NAMALWA (cell line): ENCODE data around the gene PTPRN2.

ENCODE experiments used
- DNase-seq: peaks from one replicate; pipeline ENCODE4 v3.0.0-alpha.2; 2015; ENCODE audit warnings: low spot score

PTPRN2 gene

DNA sequence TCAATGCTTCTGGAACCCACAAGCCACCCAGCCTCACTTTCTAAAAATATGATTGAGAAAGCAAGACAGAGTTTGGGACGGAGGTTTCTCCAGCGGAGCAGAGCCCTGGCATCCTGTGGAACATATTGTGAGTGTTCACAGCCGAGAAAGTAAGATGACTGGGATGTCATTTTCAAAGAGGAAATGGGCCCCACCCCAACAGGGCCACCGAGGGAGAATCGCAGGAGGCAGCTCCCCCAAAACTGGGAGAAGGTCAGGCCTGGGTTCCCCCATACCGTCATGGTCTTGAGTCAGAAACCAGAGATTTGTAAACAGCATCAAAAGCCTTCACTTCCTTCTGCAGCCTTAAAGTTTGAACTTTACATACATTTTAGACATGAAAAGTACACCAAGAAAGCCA is 560.0 kb downstream of the PTPRN2 start:
- DNase-seq: no peak

GRCh38 chr7:158026636-158027265 is 560.9 kb downstream of the PTPRN2 start:
- no peak for DNase-seq

GRCh38 chr7:158025686-158026600 is 561.7 kb downstream of the PTPRN2 start:
- no peak for DNase-seq

DNA sequence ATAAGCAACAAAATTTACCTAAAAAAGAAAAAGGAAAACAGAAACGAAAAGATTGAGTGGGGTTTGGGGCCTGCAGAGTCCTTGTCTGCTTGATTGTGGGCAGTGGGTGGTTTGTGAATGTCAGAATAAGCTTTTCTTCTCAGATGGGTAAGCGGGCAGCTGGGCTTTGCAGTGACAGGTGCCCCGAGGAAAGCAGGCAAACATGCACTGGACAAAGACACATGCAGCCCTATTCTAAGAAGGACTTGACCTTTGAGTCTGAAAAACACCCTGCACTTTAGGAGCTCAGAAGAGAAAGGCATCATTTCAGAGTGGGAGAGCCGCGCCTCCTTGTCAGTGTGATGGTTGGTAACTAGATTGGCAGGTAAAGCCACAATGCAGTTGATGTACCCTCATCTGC is 562.7 kb downstream of the PTPRN2 start:
- no peak for DNase-seq

GRCh38 chr7:158024351-158024715 is 563.3 kb downstream of the PTPRN2 start:
- DNase-seq: no peak

- DNase-seq: no peak
Observed at GRCh38 chr7:158023681-158024350, 563.8 kb downstream of the PTPRN2 start.

DNA sequence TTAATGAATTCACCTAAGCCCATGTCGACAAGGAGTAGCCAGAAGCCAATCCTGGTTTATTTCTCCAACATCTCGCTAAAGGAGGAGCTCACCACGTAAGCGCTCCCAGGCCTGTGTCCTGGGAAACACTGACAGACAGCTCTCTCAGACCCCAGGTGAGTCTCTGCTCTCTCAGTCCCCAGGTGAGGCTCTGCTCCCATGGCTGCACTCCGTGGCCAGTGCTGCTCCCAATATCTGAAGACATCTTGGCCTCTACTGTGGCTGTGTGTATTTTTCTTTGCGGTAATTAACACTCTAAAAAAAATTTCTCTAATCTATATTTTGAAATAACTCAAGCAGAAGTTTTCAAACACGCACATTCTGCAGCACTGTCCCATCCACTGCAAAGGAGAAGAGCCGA is 564.5 kb downstream of the PTPRN2 start:
- no peak for DNase-seq

GRCh38 chr7:158022601-158023000 is 565.0 kb downstream of the PTPRN2 start:
- no peak for DNase-seq

GRCh38 chr7:158021836-158022235 is 565.8 kb downstream of the PTPRN2 start:
- no peak for DNase-seq

DNA sequence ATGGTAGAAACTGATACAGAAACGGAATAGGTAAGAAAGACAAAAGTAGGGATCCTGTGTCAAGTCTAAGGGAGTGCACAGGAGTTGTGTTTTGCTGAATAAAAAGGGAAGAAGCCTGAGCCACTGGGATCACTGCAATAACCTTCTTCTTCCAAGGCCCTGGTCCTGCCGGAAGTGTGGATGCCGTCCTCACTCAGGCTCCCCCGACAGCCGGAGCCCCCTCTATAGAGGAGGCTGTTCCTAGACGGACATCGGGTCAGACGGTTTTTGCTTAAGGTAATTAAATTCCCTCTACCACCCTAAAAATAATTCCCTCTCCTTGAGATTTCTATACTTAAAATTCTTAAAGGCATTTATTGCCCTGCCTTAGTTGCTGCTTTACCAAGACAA is 566.9 kb downstream of the PTPRN2 start:
- no peak for DNase-seq

DNA sequence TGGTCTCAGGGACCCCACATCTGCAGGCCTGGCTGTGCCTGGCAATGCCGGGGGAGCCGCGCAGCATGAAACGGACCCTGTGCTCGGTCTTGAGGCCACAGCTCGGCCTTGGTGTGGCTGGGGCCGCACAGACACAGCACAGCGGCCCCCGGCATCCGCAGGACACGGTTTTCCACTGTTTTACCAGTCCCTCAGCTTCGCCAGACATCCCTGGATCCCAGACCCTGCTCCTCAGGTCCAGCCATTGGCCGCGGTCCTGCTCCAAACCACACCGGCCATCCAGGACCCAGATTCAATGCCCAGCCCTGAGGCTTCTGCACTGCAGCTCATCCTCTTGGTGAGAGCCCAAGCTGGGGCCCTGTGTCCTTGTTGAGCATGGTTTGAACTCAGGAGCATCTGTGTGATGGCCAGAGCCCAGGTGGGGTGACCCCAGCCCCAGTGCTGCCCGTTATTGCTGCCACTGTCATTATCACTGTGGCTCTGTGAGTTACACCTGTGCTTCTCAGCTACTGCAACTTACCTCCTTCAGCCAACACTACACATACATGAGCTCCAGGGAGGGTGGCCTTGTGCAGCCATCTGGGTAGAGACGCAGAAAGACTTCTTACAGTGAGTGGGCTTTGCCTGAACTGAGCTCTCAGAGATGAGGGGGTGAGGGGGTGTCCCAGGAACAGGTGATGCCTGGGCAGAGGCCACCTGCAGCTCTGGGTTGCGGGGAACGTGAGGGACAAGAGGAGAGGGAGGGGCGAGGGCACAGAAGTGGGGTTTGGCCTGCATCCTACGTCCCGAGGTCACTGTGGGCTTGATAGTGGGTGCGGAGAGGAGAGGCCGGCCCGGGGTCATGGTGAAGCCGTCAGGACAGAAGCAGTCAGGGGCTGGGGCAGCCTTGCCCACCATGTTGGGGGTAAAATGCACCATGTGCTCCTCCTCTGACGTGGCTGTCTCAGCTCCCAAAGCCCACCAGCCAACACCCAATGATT is 567.6 kb downstream of the PTPRN2 start:
- no peak for DNase-seq

- no peak for DNase-seq
Observed at GRCh38 chr7:158018971-158019645, 568.5 kb downstream of the PTPRN2 start.

- no peak for DNase-seq
Observed at GRCh38 chr7:158018098-158018762, 569.4 kb downstream of the PTPRN2 start.

GRCh38 chr7:158017111-158018097 is 570.2 kb downstream of the PTPRN2 start:
- DNase-seq: no peak

DNA sequence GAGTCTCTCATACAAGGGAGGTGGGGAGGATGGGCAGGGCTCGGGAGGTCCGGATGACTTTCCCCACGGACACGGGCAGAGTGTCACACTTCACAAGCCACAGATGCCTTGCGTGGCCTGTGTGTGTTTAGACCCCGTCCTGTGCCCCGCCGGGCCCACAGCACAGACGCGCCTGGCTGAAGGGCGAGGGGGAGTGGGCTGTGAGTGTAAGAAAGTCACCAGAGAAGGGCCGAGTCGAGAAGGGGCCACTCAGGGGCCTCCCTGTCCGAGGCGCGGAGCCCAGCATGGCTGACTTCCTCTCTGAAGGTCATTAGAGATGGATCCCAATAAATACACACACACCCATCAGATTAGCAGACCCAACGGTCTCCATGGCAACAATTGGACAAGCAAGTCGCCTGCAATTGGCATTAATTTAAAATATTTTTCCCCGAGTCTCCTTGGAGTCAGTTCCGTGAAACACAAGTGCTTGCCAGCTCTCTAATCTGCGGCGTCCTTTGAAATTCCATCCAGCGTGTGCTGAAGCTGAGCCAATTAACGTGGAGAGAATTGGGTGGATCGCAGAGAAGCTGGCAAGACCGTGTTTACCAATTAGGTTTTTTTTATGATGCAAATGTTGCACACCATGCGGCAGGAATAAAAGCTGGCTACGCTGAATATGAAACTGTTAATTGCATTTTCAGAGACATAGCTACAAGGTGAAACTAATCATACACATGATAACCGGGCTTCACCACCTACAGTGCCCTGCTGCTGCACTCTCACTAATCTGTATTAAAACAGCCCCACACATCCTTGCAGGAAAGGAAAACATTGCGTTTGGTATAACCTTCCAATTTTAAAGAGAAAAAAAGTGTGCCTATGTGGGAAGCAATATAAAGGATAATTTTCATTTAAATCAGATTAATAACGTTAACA is 571.2 kb downstream of the PTPRN2 start:
- no peak for DNase-seq

DNA sequence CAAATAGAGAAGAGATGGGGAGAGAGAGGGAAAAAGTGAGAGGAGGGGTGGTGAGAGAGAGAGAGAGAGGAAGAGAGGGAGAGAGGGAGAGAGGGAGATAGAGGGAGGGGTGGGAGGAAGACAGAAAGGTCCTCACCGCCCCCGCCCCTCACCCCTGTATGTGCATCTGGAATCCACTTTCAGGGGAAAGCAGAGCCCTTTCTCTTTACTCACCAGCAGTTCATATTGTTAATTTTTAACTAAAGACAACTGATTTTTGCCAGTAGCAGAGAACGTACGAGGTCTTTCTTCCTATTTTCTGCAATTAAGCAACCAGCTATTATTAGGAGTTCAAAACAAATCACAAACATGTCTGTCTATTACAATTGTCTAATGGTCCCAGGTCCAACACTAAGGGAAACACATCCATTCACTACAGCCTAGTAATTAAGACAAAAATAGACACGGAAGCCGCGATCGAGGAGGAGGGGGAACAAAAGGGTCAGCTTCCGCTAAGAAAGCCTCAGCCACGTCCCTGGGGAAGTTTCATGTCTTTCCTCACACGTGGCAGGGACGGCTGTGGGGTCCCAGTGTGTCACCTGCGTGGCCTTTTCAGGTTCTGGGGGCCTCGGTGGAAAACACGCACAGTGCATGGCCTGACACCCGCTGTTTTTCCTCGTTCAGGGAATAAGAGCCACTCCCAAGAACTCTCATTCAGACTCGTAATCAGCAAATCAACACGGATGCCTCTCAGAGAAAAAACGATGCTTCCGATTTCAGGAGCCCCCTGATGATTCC is 572.0 kb downstream of the PTPRN2 start:
- DNase-seq: no peak

- no peak for DNase-seq
Observed at GRCh38 chr7:158014976-158015375, 572.6 kb downstream of the PTPRN2 start.
